Body of pancreas (tissue), 4 donors: ENCODE results near the gene CDHR3.

Source experiments
- POLR2A ChIP-seq, 3 donors: fragments of 450-650 bp; IDR thresholded peaks; one replicate each; pipeline ENCODE4 v1.6.1; 2016; ENCODE audit warnings: antibody characterized with exemption in 3 of 3, mild to moderate bottlenecking in 2 of 3
- TF ChIP-seq, protein P1 (sequence below), 7 experiments: fragments of 450-650 bp in 4 of 7; fragments of 200-600 bp in 3 of 7; sonication (generic) in 3 of 7; IDR thresholded peaks; one replicate each; pipeline ENCODE4 v1.5.1; 2016 to 2019; ENCODE audit warnings: antibody characterized with exemption in 7 of 7

DNA sequence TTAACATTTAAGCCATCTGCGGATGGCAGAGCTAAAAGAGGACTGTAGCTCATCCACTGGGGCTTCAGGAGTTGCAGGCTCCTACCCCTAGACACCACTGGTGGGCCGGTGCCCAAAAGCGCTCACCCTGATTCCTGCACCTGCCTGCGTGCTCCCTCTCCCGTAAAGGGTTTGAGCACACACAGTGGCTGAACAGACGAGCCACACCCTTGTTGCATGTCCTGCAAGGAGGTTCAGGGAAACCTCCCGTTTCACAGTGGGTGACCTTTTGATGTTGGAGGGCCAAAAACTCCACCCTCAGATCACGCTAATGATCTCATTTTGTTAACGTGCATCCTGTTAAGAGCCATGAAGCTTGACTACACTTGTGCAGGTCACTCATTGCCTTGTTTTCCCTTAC, 111.2 kb downstream of the CDHR3 start:
- TF ChIP-seq, protein P1, sequence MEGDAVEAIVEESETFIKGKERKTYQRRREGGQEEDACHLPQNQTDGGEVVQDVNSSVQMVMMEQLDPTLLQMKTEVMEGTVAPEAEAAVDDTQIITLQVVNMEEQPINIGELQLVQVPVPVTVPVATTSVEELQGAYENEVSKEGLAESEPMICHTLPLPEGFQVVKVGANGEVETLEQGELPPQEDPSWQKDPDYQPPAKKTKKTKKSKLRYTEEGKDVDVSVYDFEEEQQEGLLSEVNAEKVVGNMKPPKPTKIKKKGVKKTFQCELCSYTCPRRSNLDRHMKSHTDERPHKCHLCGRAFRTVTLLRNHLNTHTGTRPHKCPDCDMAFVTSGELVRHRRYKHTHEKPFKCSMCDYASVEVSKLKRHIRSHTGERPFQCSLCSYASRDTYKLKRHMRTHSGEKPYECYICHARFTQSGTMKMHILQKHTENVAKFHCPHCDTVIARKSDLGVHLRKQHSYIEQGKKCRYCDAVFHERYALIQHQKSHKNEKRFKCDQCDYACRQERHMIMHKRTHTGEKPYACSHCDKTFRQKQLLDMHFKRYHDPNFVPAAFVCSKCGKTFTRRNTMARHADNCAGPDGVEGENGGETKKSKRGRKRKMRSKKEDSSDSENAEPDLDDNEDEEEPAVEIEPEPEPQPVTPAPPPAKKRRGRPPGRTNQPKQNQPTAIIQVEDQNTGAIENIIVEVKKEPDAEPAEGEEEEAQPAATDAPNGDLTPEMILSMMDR (IDR thresholded peaks at IDR 0.05), result no peak
- no peak for TF ChIP-seq POLR2A (IDR thresholded peaks at IDR 0.05)
